HUDEP-2 (cell line): ENCODE data around the gene AUTS2.

Experiments
- DNase-seq, 76 experiments: peaks; one replicate each; lab custom pipeline; 2025; ENCODE audit not compliant: unreplicated experiment in 76 of 76; lab: John Stamatoyannopoulos, UW

AUTS2 gene

GRCh38 chr7:70494225-70495032, 896.2 kb downstream of the AUTS2 start:
- DNase-seq = no peak

DNA sequence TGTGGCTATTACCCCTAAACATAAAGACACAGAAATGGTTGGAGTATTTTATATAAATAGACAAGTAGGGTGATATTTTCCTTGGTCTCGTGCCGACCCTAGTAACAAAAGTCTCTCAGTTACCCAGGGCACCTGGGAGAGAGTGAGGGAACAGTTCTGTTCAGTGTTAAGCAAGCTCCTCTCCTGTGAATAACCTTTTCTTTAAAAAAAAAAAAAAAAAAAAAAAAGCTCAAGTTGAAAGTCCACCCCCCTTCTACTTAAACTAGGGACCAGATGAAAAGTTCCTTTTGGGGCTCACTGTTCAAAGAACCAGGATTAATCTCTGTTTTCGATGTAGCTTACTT, 896.7 kb downstream of the AUTS2 start:
- no peak for DNase-seq

DNA sequence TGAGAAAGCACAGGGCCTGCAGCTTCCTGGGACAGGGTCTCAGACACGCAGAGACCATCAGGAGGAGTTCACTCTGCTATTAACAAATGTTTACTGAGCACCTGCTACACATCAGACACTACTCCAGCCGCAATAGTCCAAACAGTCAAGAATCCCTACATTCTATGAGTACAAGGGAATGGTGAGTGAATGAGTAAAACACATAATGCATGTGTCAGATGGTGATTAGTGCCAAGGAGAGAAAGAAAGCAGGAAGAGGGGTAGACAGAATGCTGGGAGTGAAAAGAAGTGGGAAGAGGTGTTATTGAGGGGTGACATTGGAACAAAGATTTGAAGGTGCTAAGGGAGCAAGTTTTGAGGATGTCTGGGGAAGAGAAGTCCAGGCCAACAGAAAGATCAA, 899.5 kb downstream of the AUTS2 start:
- no peak for DNase-seq

DNA sequence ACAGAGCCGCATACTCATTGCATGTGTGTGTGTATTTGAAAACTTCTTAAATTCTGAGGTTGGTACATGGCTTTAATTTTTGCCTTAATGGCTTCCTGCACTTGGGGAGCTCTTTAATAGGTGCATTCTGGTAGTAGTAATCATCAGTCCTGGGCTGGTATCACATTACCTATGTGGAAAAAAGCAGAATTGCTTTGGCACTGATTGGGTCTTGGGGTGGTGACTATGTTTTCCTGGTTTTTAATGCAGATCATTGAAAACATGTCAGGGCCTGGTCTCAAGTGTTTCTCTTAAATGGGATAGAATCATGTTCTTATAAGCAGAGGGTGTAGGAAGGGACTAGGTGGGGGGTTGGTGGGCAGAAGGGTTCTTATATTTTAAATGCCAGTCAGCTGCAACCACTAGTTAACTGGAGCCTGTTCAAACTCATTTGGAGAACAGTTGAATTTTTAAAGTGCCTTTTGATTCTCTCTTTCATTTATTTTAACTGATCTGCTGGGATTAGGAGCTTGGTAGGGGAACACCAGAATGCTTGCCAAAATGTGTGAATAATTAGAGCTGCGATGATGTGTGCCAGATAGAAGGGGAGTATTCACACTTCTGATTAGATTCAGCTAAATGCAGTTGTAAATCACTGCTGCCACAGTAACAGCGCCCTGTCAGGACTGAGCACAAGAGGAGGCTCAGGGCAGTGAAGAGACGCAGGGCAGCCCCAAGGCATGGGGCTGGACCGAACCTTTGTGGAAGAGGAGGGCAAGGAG, 900.1 kb downstream of the AUTS2 start:
- DNase-seq = no peak

DNA sequence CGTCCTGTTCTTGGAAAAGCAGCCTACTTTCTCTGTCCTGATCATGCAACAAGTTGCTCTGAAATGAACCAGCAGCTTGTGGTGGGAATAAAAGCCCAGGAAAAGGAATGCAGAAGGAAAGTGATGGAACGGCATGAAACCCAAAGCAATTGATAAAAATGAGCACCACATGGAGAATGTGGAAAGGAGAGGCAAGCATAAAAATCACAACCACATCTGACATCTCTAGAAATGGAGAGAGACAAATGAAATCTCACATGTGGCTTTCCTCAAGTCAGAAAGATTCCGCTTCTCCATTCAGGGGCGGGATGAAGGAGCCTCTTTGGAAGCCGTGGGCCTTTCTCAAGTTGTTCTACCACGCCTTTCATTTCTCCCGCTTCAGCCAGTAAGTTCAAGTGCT, 902.0 kb downstream of the AUTS2 start:
- DNase-seq = no peak

DNA sequence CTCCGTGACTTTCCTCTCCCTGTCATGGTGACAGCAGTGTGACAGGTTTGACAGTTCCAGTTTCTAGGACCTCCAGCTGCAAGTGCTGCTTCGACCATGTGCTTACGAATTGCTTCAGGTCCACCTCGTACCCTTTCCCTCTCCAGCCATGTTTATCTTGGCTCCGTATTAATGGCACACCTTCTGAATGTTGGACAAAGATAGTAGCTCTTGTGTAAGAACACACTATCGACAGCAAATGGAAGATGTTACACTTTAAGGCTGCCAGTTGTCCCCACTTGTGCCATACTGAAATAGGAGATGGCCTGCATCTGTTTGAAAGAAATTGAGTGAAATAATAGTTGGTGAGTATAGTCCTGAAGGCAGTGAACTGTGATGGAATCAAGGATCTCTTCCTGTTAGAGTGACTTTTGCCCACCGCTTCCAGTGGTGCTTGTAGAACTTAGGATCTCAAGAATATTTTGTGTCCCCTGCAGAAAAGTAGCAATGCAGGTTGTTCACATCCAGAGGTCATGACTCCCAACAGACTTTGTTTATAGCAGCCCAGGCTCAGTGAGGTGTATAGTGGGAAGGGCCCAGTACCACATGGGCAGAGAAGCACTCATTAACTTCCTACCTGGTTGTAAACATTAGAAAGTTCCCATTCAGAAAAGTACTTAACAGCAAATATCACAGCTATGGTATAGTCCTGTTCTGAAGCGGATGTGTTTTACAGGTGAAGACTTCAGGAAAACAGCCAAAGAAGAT, 904.0 kb downstream of the AUTS2 start:
- no peak for DNase-seq

DNA sequence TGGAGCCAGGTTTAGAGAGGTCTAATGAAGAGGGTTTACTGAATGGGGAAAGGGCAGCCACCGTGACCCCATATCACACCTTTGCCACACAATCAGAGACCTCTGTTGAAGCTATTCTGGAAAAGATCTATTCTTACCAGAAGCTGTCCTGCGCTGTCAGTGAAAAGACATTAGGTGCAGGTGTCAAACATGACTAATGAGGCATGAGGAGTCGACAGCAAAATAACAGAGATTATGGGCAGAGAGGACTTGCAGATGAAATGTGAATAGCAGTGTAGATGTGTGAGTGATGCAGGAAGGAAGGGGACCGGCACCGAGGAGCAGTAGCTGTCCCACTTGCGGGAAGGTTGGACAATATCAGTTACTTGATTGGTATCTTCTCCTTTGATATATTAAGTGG, 906.0 kb downstream of the AUTS2 start:
- DNase-seq = no peak

GRCh38 chr7:70505468-70505867, 907.2 kb downstream of the AUTS2 start:
- no peak for DNase-seq

GRCh38 chr7:70505886-70506285, 907.6 kb downstream of the AUTS2 start:
- no peak for DNase-seq

DNA sequence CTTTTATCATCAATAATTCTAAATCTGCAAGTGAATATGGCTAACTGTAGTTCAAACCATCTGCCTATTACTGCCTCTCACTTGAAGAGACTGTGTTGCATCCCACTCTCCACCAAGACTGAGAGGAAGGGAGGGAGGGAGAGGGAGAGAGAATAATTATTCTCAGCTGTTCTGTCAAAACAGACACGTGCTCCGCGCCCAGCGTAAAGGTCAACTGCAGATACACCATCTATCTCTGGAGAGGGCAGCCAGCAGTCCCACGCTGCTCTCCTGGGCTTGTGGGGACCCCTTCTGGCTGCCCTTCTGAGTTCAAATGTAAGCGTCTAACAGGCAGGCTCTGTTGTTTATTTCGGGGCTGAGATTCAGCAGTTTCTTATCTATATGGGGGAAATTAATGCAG, 908.2 kb downstream of the AUTS2 start:
- DNase-seq = no peak

GRCh38 chr7:70512144-70512543, 913.9 kb downstream of the AUTS2 start:
- no peak for DNase-seq

DNA sequence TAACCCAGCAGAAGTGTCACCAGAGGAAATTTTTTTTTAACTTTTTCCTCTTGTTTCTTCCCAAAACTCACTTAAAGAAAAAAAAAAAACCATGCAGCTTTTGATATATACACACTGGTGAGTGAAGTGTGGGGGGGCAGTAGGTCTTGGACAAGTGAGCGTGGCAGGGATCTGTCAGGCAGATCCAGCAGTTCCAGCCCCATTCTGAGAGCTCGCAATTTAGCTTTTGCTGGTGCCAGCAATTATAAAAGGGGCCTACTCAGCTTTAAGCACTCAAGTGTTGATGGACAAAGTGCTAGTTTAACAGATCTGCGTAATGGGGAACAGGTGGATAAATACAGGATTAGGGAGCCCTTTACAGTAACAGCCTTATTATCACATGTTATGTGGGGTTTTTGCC, 914.5 kb downstream of the AUTS2 start:
- DNase-seq = no peak

GRCh38 chr7:70520611-70521010, 922.3 kb downstream of the AUTS2 start:
- no peak for DNase-seq

GRCh38 chr7:70523249-70523988, 925.1 kb downstream of the AUTS2 start:
- no peak for DNase-seq

GRCh38 chr7:70523989-70524351, 925.7 kb downstream of the AUTS2 start:
- no peak for DNase-seq

- no peak for DNase-seq
These were observed 927.7 kb downstream of the AUTS2 start for GRCh38 chr7:70525991-70526390.

GRCh38 chr7:70527520-70528115, 929.3 kb downstream of the AUTS2 start:
- DNase-seq = no peak

GRCh38 chr7:70529436-70529835, 931.2 kb downstream of the AUTS2 start:
- DNase-seq = no peak

- DNase-seq = no peak
These were observed 931.8 kb downstream of the AUTS2 start for GRCh38 chr7:70529914-70530585.

- DNase-seq = no peak
These were observed 935.3 kb downstream of the AUTS2 start for GRCh38 chr7:70533614-70534013.
